Neuronal stem cell (in vitro differentiated cells): Measurements from ENCODE around the gene KIFC1.
"Not testable (repeated sequence)": the region's sequence is repeated elsewhere in the genome, so short reads cannot be mapped to it uniquely, and the experiment has no call there.

Experiments used
- DNase-seq: peaks from one replicate; pipeline ENCODE4 v3.0.0-alpha.2; 2013; ENCODE audit warnings: low spot score
- H2AFZ ChIP-seq: one replicate; pipeline ENCODE4 v1.6.1; 2013; ENCODE audit warnings: mild to moderate bottlenecking, low read length, inconsistent platforms
- H2AK5ac ChIP-seq: 2 replicates; pipeline ENCODE4 v1.6.1; 2013; ENCODE audit warnings: low read depth, mild to moderate bottlenecking, inconsistent platforms, low read length, moderate library complexity, mixed read lengths
- H2BK120ac ChIP-seq: 2 replicates; pipeline ENCODE4 v1.6.1; 2013; ENCODE audit warnings: low read depth, mild to moderate bottlenecking, inconsistent platforms, low read length, moderate library complexity, mixed read lengths
- H2BK12ac ChIP-seq: one replicate; pipeline ENCODE4 v1.6.1; 2013; ENCODE audit warnings: low read length, inconsistent platforms
- H2BK15ac ChIP-seq: 2 replicates; pipeline ENCODE4 v1.6.1; 2013; ENCODE audit warnings: mild to moderate bottlenecking, low read length, inconsistent platforms, mixed read lengths
- H2BK5ac ChIP-seq: one replicate; pipeline ENCODE4 v1.6.1; 2013; ENCODE audit warnings: inconsistent platforms, mild to moderate bottlenecking, low read length, moderate library complexity
- H3K14ac ChIP-seq: one replicate; pipeline ENCODE4 v1.6.1; 2013; ENCODE audit warnings: low read length, inconsistent platforms
- H3K18ac ChIP-seq: 2 replicates; pipeline ENCODE4 v1.6.1; 2013; ENCODE audit warnings: low read length, inconsistent platforms
- H3K23ac ChIP-seq: 2 replicates; pipeline ENCODE4 v1.6.1; 2013; ENCODE audit warnings: low read depth, mild to moderate bottlenecking, mixed read lengths, low read length, inconsistent platforms; ENCODE audit not compliant: poor library complexity
- H3K27ac ChIP-seq: replicated peaks from 3 replicates; pipeline ENCODE4 v1.5.1; 2013; ENCODE audit warnings: low read length, inconsistent platforms
- H3K27me3 ChIP-seq, 3 experiments: 2 replicates each; pipeline ENCODE4 v1.6.1; 2013; ENCODE audit warnings: low read length in 3 of 3, mild to moderate bottlenecking in 2 of 3, inconsistent platforms in 1 of 3, low read depth in 1 of 3, mixed read lengths in 1 of 3, moderate library complexity in 1 of 3; ENCODE audit not compliant: control insufficient read depth in 3 of 3, insufficient read depth in 3 of 3
- H3K36me3 ChIP-seq, 2 donors: replicated peaks in 1 of 2; 2 replicates each; pipeline ENCODE4 v1.6.1; 2013; ENCODE audit warnings: low read length in 2 of 2; ENCODE audit not compliant: control insufficient read depth in 2 of 2, insufficient read depth in 2 of 2
- H3K4ac ChIP-seq: 2 replicates; pipeline ENCODE4 v1.6.1; 2013; ENCODE audit warnings: inconsistent platforms, mild to moderate bottlenecking, low read length, moderate library complexity
- H3K4me1 ChIP-seq, 2 donors: 1 replicate in 1 of 2; 2 replicates in 1 of 2; pipeline ENCODE4 v1.6.1; 2013; ENCODE audit warnings: low read length in 2 of 2, low read depth in 1 of 2; ENCODE audit not compliant: control insufficient read depth in 2 of 2, insufficient read depth in 1 of 2
- H3K4me2 ChIP-seq: one replicate; pipeline ENCODE4 v1.6.1; 2013; ENCODE audit warnings: mild to moderate bottlenecking, low read length, inconsistent platforms; ENCODE audit not compliant: insufficient read depth, poor library complexity, severe bottlenecking
- H3K4me3 ChIP-seq, 2 donors: 2 replicates each; pipeline ENCODE4 v1.5.1; 2013; ENCODE audit warnings: low read length in 2 of 2, mild to moderate bottlenecking in 2 of 2, inconsistent platforms in 1 of 2, moderate library complexity in 1 of 2
- H3K79me1 ChIP-seq: one replicate; pipeline ENCODE4 v1.6.1; 2013; ENCODE audit warnings: low read depth, mild to moderate bottlenecking, inconsistent platforms, low read length, moderate library complexity
- H3K9ac ChIP-seq: one replicate; pipeline ENCODE4 v1.6.1; 2013; ENCODE audit warnings: mild to moderate bottlenecking, low read depth, low read length, inconsistent platforms; ENCODE audit not compliant: poor library complexity
- H3K9me3 ChIP-seq, 2 donors: replicated peaks in 1 of 2; 2 replicates each; pipeline versions ENCODE3 to v1.6.1; 2013; ENCODE audit warnings: low read length in 2 of 2, mild to moderate bottlenecking in 2 of 2, inconsistent platforms in 1 of 2, low read depth in 1 of 2, mixed read lengths in 1 of 2, moderate library complexity in 1 of 2; ENCODE audit not compliant: control insufficient read depth in 2 of 2, insufficient read depth in 1 of 2
- H4K8ac ChIP-seq: one replicate; pipeline ENCODE4 v1.6.1; 2013; ENCODE audit warnings: low read depth, mild to moderate bottlenecking, inconsistent platforms, low read length, moderate library complexity
- H4K91ac ChIP-seq: one replicate; pipeline ENCODE4 v1.6.1; 2013; ENCODE audit warnings: low read length, low read depth, mild to moderate bottlenecking, inconsistent platforms; ENCODE audit not compliant: poor library complexity
- WGBS, 2 donors: extraction: QIAGEN DNeasy Blood & Tissue Kit; methylation state at CpG; one replicate each; pipeline ENCODE4 v1.1.7; 2013; ENCODE audit warnings: missing lambda C conversion rate in 2 of 2, mixed read lengths in 1 of 2; ENCODE audit not compliant: insufficient read length in 2 of 2, insufficient replicate concordance in 1 of 2; ENCODE audit errors: extremely low coverage in 2 of 2; 5-methylcytosine and 5-hydroxymethylcytosine counted together

KIFC1 gene

DNA sequence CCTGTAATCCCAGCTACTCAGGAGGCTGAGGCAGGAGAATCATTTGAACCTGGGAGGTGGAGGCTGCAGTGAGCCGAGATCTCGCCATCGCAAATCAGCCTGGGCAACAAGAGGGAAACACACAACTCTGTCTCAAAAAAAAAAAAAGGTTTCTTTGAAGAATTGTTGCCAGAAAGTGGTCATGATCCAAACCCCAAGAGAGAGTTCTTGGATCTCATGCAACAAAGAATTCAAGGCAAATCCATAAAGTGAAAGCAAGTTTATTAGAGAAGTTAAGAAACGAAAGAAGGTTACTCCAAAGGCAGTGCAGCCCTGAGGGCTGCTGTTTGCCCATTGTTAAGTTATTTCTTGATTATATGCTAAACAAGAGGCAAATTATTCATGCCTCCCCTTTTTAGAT, 14.5 kb upstream of the KIFC1 start:
- H2BK15ac ChIP-seq = no peak overlapping the region
- peaks cover 0 to 10% (median 0%) of the 10 kb centered on the region in 3 experiments for H3K27me3 ChIP-seq
- WGBS, 2 donors = no CpG with 5 or more reads among the region's 4 CpGs
- no peak overlapping the region for H2BK120ac ChIP-seq
- H3K4me2 ChIP-seq = no peak overlapping the region
- no peak overlapping the region for H2AK5ac ChIP-seq
- peaks cover 0 to 5% of the 10 kb centered on the region in 2 donors for H3K4me1 ChIP-seq
- no peak overlapping the region for H3K14ac ChIP-seq
- H3K27ac ChIP-seq = no peak overlapping the region
- H2AFZ ChIP-seq = peak overlapping the region; percentile 69
- no peak overlapping the region for H4K8ac ChIP-seq
- no peak overlapping the region for H3K23ac ChIP-seq
- DNase-seq = no peak
- no peaks in the 10 kb centered on the region for H3K79me1 ChIP-seq
- H3K18ac ChIP-seq = no peak overlapping the region
- H2BK12ac ChIP-seq = no peak overlapping the region
- H3K9me3 ChIP-seq = no peaks in the 10 kb centered on the region
- H3K4me3 ChIP-seq = no peak overlapping the region
- H3K9ac ChIP-seq = no peak overlapping the region
- H3K36me3 ChIP-seq = no peaks in the 10 kb centered on the region
- no peak overlapping the region for H3K4ac ChIP-seq
- H4K91ac ChIP-seq = no peak overlapping the region
- H2BK5ac ChIP-seq = no peak overlapping the region

- H4K91ac ChIP-seq, H2BK12ac ChIP-seq, H2BK5ac ChIP-seq, H3K4me2 ChIP-seq, H3K14ac ChIP-seq, H3K4ac ChIP-seq, H3K36me3 ChIP-seq, H2AFZ ChIP-seq, H4K8ac ChIP-seq, H3K9ac ChIP-seq, H3K9me3 ChIP-seq, H2BK120ac ChIP-seq, H3K4me3 ChIP-seq, H3K18ac ChIP-seq, H3K79me1 ChIP-seq, H2AK5ac ChIP-seq, H3K27ac ChIP-seq, H3K4me1 ChIP-seq, H2BK15ac ChIP-seq, H3K23ac ChIP-seq, DNase-seq: not testable (repeated sequence)
- peaks cover 0 to 14% (median 0%) of the 10 kb centered on the region in 3 experiments for H3K27me3 ChIP-seq
- no CpG with 5 or more reads among the region's 10 CpGs for WGBS, 2 donors
These were observed 12.4 kb upstream of the KIFC1 start for GRCh38 chr6:33379184-33379583.

DNA sequence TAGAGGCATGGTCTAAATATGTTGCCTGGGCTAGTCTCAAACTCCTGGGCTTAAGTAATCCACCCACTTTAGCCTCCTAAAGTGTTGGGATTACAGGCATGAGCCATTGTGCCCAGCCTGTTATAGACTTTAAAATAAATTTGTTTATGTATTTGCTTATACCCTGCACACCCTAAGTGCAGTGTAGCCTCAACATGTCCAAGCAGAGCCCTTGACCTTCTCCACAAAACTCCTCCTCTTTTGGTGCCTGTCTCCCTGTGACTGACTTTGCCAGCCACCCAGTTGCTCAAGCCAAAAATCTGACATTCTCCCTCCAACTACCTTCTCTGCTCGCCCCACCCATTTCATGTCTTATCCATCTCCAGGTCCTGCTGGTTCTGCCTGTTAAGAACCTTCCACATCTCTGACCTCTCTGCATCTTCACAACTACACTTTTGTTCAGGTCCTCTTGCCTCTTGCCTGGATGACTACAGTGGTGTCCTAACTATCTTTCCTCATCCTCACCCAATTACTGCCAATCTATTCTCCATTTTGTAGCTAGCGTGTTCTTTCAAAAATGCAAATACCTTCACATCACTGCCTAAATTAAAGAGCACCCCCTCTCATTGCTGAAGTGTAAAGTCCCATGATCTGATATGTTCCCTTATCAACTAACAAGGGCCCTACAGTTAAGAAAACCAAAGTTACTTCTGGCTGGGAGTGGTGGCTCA, 11.2 kb upstream of the KIFC1 start:
- H3K18ac ChIP-seq = no peak overlapping the region
- no peak overlapping the region for H2BK5ac ChIP-seq
- no peak for DNase-seq
- no peak overlapping the region for H3K4me3 ChIP-seq
- H3K27ac ChIP-seq = no peak overlapping the region
- H3K36me3 ChIP-seq = no peaks in the 10 kb centered on the region
- no peak overlapping the region for H3K9ac ChIP-seq
- H3K14ac ChIP-seq = no peak overlapping the region
- H4K91ac ChIP-seq = no peak overlapping the region
- no peak overlapping the region for H2BK120ac ChIP-seq
- no peaks in the 10 kb centered on the region for H3K4me1 ChIP-seq
- WGBS, 2 donors = no CpG with 5 or more reads among the region's 2 CpGs
- H4K8ac ChIP-seq = no peak overlapping the region
- H2BK12ac ChIP-seq = no peak overlapping the region
- H2BK15ac ChIP-seq = no peak overlapping the region
- no peak overlapping the region for H2AFZ ChIP-seq
- H2AK5ac ChIP-seq = no peak overlapping the region
- no peak overlapping the region for H3K4me2 ChIP-seq
- peaks cover 0 to 9% (median 0%) of the 10 kb centered on the region in 3 experiments for H3K27me3 ChIP-seq
- no peak overlapping the region for H3K23ac ChIP-seq
- H3K9me3 ChIP-seq = no peaks in the 10 kb centered on the region
- no peak overlapping the region for H3K4ac ChIP-seq
- no peaks in the 10 kb centered on the region for H3K79me1 ChIP-seq

GRCh38 chr6:33383427-33384185, 8.0 kb upstream of the KIFC1 start:
- H2AFZ ChIP-seq = peak overlapping the region; percentile 75
- no peak overlapping the region for H4K8ac ChIP-seq
- no peak overlapping the region for H3K4me2 ChIP-seq
- no peak overlapping the region for H2BK5ac ChIP-seq
- WGBS, 2 donors = no CpG with 5 or more reads among the region's 10 CpGs
- no peaks in the 10 kb centered on the region for H3K36me3 ChIP-seq
- no peak overlapping the region for H3K4ac ChIP-seq
- peaks cover 0 to 8% (median 0%) of the 10 kb centered on the region in 3 experiments for H3K27me3 ChIP-seq
- no peaks in the 10 kb centered on the region for H3K4me1 ChIP-seq
- H3K9me3 ChIP-seq = no peaks in the 10 kb centered on the region
- H3K14ac ChIP-seq = no peak overlapping the region
- no peak overlapping the region for H3K27ac ChIP-seq
- no peak overlapping the region for H3K23ac ChIP-seq
- H2BK15ac ChIP-seq = no peak overlapping the region
- H2BK12ac ChIP-seq = no peak overlapping the region
- H3K4me3 ChIP-seq = no peak overlapping the region
- H4K91ac ChIP-seq = no peak overlapping the region
- H2BK120ac ChIP-seq = no peak overlapping the region
- no peak overlapping the region for H2AK5ac ChIP-seq
- no peak overlapping the region for H3K18ac ChIP-seq
- no peak for DNase-seq
- H3K9ac ChIP-seq = no peak overlapping the region
- no peaks in the 10 kb centered on the region for H3K79me1 ChIP-seq
